Naive B cell (primary cell): Measurements from ENCODE around the gene WDR70. TPM values are rescaled to one million over a fixed set of nuclear protein-coding genes. Genes with fewer than 3 reads are reported as not detected.

Experiments
- ATAC-seq, 2 donors: fragments of 150-1000 bp; cut with Tn5 transposase; 2 replicates each; pipeline ENCODE4 v1.10.0; 2021; ENCODE audit warnings: low read depth in 2 of 2, mild to moderate bottlenecking in 2 of 2, moderate library complexity in 2 of 2
- DNase-seq: peaks from one replicate; pipeline ENCODE4 v3.0.0; 2022
- H3K27ac Mint-ChIP-seq, 6 donors: one replicate each; pipeline ENCODE4 v1.8.0; 2020 to 2022; ENCODE audit warnings: mild to moderate bottlenecking in 6 of 6, mixed read lengths in 6 of 6, moderate library complexity in 5 of 6, inconsistent platforms in 2 of 6
- H3K27me3 Mint-ChIP-seq, 3 donors: one replicate each; pipeline ENCODE4 v1.8.0; 2021 to 2022; ENCODE audit warnings: mixed read lengths in 3 of 3, mild to moderate bottlenecking in 1 of 3
- H3K36me3 Mint-ChIP-seq, 2 donors: one replicate each; pipeline ENCODE4 v1.8.0; 2020 to 2022; ENCODE audit warnings: mixed read lengths in 2 of 2, inconsistent platforms in 1 of 2, mild to moderate bottlenecking in 1 of 2
- H3K4me1 Mint-ChIP-seq, 3 donors: one replicate each; pipeline ENCODE4 v1.8.0; 2020 to 2022; ENCODE audit warnings: mixed read lengths in 3 of 3, inconsistent platforms in 1 of 3, mild to moderate bottlenecking in 1 of 3, moderate library complexity in 1 of 3
- H3K4me3 Mint-ChIP-seq, 8 donors: one replicate each; pipeline ENCODE4 v1.8.0; 2020 to 2022; ENCODE audit warnings: mild to moderate bottlenecking in 8 of 8, mixed read lengths in 8 of 8, moderate library complexity in 8 of 8, inconsistent platforms in 2 of 8
- H3K9me3 Mint-ChIP-seq, 7 donors: one replicate each; pipeline ENCODE4 v1.8.0; 2020 to 2022; ENCODE audit warnings: mixed read lengths in 7 of 7, mild to moderate bottlenecking in 5 of 7, inconsistent platforms in 2 of 7, moderate library complexity in 1 of 7
- polyA plus RNA-seq, 6 donors: library from polyadenylated mRNA; unstranded; fragments of 300-500 nt; fragmentation: Illumina TruSeq; gene quantifications; one replicate each; pipeline ENCODE4 v1.2.3, GENCODE V29; 2021; ENCODE audit warnings: low read depth in 6 of 6

The WDR70 gene
- polyA plus RNA-seq, 6 donors from 2014 or later, result 19.2 to 29.1 (median 25.3) TPM

- Mint-ChIP-seq H3K4me1 (no peaks in the 10 kb centered on the region), H3K27me3 (no peaks in the 10 kb centered on the region), H3K4me3 (no peak overlapping the region), H3K9me3 (no peaks in the 10 kb centered on the region), H3K27ac (peak overlapping the region in 1 of 6 donors; percentile 67), H3K36me3 (peaks cover 25 to 35% of the 10 kb centered on the region in 2 donors)
- ATAC-seq (no peak), DNase-seq (no peak)
These were observed 343.4 kb downstream of the WDR70 start for GRCh38 chr5:37722236-37723161.

DNA sequence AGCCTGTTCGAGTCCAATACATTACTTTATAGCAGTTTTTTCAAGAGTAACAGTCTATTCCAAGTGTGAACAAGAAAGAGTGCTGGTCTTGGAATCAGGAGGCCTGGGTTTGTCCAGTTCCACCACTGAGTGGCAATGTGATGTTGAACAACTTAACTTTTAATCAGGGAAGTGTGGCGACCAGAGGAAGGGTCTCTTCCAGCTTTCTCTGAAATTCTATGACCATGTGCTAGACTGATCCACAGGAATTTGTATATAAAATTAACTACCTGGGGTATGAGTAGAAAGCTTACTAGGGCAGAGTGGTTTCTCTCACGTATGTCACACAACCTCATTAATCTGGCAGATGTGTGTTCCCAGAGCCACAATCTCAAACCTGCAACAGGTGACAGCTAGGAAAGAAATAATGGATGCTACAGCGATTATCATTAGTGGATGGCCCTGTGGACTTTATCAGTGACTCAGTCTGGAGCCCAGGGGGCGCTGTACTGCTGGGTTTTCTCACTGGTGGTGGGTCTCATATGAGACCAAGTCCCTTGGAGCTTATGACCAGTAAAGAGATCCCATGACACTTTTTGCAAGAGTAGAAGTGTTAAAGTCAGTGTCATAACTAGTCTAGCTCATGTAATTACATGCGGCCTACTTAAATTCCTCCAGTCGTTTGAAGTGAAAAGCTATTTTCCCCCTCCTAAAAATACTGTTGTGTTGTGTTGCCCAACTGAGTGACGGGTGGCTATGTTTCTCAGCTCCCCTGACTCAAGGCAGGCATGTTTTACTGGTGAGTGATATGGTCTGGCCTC lies 344.2 kb downstream of the WDR70 start:
- DNase-seq, result no peak
- ATAC-seq, result no peak
- Mint-ChIP-seq H3K4me3 (no peak overlapping the region), H3K36me3 (peaks cover 30 to 37% of the 10 kb centered on the region in 2 donors), H3K27me3 (no peaks in the 10 kb centered on the region), H3K4me1 (peaks cover 0 to 1% (median 0%) of the 10 kb centered on the region in 3 donors), H3K9me3 (no peaks in the 10 kb centered on the region), H3K27ac (no peak overlapping the region)

- Mint-ChIP-seq H3K27me3 (no peaks in the 10 kb centered on the region), H3K9me3 (no peaks in the 10 kb centered on the region), H3K36me3 (peaks cover 38 to 42% of the 10 kb centered on the region in 2 donors), H3K27ac (no peak overlapping the region), H3K4me3 (no peak overlapping the region), H3K4me1 (peaks cover 0 to 2% (median 0%) of the 10 kb centered on the region in 3 donors)
- ATAC-seq (no peak), DNase-seq (no peak)
These were observed 345.4 kb downstream of the WDR70 start for GRCh38 chr5:37724395-37725125.

DNA sequence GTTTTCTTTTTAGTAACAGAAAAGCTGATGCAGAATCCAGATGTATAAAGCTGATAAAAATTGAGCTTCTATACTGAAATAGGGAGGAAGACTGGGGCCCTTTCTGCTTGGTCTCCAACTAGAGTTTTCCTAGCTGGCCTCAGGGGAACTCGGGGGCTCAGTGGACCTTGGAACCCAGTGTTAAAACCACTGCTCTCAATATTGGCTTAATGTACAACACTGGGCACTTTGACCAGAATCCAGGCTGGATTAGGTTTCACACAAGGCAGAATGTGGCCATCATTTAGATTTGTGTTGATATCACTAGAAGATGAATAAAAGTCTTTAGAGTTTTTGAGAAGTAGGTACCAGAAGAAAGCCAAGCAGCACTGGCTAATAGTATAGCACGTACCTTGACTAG lies 346.1 kb downstream of the WDR70 start:
- H3K9me3 Mint-ChIP-seq, result no peaks in the 10 kb centered on the region
- H3K4me1 Mint-ChIP-seq, result peaks cover 0 to 2% (median 0%) of the 10 kb centered on the region in 3 donors
- H3K4me3 Mint-ChIP-seq, result no peak overlapping the region
- no peak for DNase-seq
- ATAC-seq, result no peak
- no peak overlapping the region for H3K27ac Mint-ChIP-seq
- H3K27me3 Mint-ChIP-seq, result no peaks in the 10 kb centered on the region
- peaks cover 33 to 48% of the 10 kb centered on the region in 2 donors for H3K36me3 Mint-ChIP-seq

DNA sequence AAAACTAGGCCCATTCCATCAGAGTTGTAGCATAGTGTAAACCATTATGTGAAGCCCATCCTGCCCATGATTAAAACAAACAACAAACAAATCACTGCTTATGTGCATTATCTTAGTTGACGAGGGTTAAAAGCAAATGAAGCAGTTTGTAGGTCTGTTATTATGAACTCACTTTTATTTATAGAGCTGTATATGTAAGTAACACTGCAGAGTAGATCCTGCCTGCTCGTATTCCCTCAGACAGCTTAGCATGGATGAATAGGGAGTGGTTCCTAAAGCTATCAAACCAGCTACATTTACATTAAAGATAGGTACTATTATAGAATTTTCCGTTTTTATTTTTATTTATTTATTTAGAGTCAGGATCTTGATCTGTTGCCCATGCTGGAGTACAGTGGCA lies 348.1 kb downstream of the WDR70 start:
- ATAC-seq (no peak), DNase-seq (no peak)
- peaks cover 0 to 2% (median 0%) of the 10 kb centered on the region in 3 donors for H3K4me1 Mint-ChIP-seq
- peaks cover 20 to 47% of the 10 kb centered on the region in 2 donors for H3K36me3 Mint-ChIP-seq
- no peak overlapping the region for H3K27ac Mint-ChIP-seq
- H3K27me3 Mint-ChIP-seq, result no peaks in the 10 kb centered on the region
- no peaks in the 10 kb centered on the region for H3K9me3 Mint-ChIP-seq
- H3K4me3 Mint-ChIP-seq, result no peak overlapping the region

DNA sequence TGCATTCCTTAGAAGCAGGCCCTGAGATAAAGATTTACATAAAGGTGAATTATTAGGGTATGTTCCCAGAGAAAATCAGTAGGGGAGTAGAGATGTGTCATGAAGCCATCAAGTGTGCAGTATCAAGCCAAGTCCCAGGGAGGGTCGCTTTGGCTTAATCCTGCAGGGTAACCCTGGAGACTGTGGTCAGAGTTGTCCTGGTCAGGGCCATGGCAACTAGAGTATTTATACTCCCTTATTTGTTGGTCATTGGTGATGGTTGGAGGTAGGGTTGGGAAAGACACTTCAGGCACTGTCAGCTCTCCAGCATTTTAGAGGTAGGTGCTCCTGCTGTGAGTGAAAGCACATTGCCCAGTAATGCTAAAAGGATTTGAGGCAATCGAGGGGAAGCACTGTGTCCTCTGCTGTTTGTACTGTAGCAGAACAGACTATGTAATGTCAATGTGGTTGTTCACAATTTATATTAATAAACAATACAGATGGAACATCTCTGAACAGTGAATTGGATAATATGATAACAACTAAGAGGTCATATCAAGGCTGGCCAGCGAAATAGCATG lies 351.9 kb downstream of the WDR70 start:
- H3K27me3 Mint-ChIP-seq, result no peaks in the 10 kb centered on the region
- no peak for DNase-seq
- H3K4me1 Mint-ChIP-seq, result peaks cover 0 to 2% (median 0%) of the 10 kb centered on the region in 3 donors
- peaks cover 18 to 32% of the 10 kb centered on the region in 2 donors for H3K36me3 Mint-ChIP-seq
- H3K9me3 Mint-ChIP-seq, result no peaks in the 10 kb centered on the region
- no peak for ATAC-seq
- H3K4me3 Mint-ChIP-seq, result no peak overlapping the region
- H3K27ac Mint-ChIP-seq, result peak overlapping the region in 1 of 6 donors; percentile 57

GRCh38 chr5:37734114-37734513 lies 355.0 kb downstream of the WDR70 start:
- Mint-ChIP-seq H3K27me3 (no peaks in the 10 kb centered on the region), H3K4me1 (no peaks in the 10 kb centered on the region), H3K4me3 (no peak overlapping the region), H3K9me3 (no peaks in the 10 kb centered on the region), H3K36me3 (peaks cover 19 to 28% of the 10 kb centered on the region in 2 donors), H3K27ac (no peak overlapping the region)
- no peak for DNase-seq
- ATAC-seq, result no peak

DNA sequence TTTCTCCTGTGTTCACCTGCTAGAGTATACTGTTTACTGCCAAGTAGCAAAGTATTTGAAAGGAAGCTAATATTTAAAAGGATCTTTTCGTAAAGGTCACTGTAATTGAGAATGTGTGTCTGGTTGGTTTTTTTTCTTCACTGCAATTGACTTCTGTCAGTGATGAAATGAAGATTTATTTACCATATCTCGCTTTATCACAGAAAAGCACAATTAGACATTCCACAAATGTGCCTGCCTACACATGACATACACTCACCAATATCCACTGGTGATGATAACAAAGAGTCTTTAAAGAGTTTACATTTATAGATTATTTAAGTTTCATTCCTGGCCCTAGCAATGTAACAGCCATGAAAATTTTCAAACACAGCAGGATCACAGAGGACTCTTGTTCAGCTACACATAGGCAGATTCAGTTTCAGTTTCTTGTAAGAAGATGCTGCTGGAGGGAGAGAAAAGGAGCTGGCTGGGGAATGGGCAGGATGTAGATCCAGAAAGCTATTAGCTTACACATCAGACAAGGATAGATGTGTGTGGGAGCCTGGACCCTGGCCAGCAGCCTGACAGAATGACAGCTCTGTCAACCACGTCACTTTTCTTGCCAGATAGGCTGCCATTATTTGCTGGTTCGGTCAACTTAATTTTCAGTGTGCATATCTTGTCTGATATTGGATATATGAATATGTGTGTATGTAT lies 356.7 kb downstream of the WDR70 start:
- Mint-ChIP-seq H3K4me1 (no peaks in the 10 kb centered on the region), H3K4me3 (no peak overlapping the region), H3K27me3 (no peaks in the 10 kb centered on the region), H3K36me3 (peaks cover 20 to 35% of the 10 kb centered on the region in 2 donors), H3K27ac (peak overlapping the region in 1 of 6 donors; percentile 55), H3K9me3 (no peaks in the 10 kb centered on the region)
- ATAC-seq (no peak), DNase-seq (no peak)

GRCh38 chr5:37736397-37736796 lies 357.3 kb downstream of the WDR70 start:
- Mint-ChIP-seq H3K9me3 (no peaks in the 10 kb centered on the region), H3K4me3 (no peak overlapping the region), H3K27ac (no peak overlapping the region), H3K36me3 (peaks cover 23 to 41% of the 10 kb centered on the region in 2 donors), H3K27me3 (no peaks in the 10 kb centered on the region), H3K4me1 (no peaks in the 10 kb centered on the region)
- DNase-seq (no peak), ATAC-seq (no peak)

- no peak overlapping the region for H3K27ac Mint-ChIP-seq
- no peaks in the 10 kb centered on the region for H3K4me1 Mint-ChIP-seq
- H3K36me3 Mint-ChIP-seq, result peaks cover 29 to 52% of the 10 kb centered on the region in 2 donors
- DNase-seq, result no peak
- no peak overlapping the region for H3K4me3 Mint-ChIP-seq
- H3K27me3 Mint-ChIP-seq, result no peaks in the 10 kb centered on the region
- no peaks in the 10 kb centered on the region for H3K9me3 Mint-ChIP-seq
- ATAC-seq, result no peak
These were observed 358.4 kb downstream of the WDR70 start for GRCh38 chr5:37737326-37738056.

GRCh38 chr5:37738057-37738691 lies 359.1 kb downstream of the WDR70 start:
- H3K36me3 Mint-ChIP-seq, result peaks cover 29 to 57% of the 10 kb centered on the region in 2 donors
- H3K4me3 Mint-ChIP-seq, result no peak overlapping the region
- no peaks in the 10 kb centered on the region for H3K27me3 Mint-ChIP-seq
- no peaks in the 10 kb centered on the region for H3K4me1 Mint-ChIP-seq
- H3K27ac Mint-ChIP-seq, result no peak overlapping the region
- no peaks in the 10 kb centered on the region for H3K9me3 Mint-ChIP-seq
- no peak for ATAC-seq
- DNase-seq, result no peak
